ENCODE results near the gene USP35. TPM values are rescaled to one million over a fixed set of nuclear protein-coding genes. Genes with fewer than 3 reads are reported as not detected.

USP35 gene
- total RNA-seq: 6.6 and 8.9 TPM in 2 replicates

GRCh38 chr11:78188286-78189173, at the start of gene USP35, which contains the start of gene KCTD21:
USP35 (plus strand) TSS chr11:78188919; CDS start chr11:78196246, 7,327 bp downstream.
KCTD21 (minus strand) TSS chr11:78188626; CDS start chr11:78174554, 14,072 bp downstream.

DNA sequence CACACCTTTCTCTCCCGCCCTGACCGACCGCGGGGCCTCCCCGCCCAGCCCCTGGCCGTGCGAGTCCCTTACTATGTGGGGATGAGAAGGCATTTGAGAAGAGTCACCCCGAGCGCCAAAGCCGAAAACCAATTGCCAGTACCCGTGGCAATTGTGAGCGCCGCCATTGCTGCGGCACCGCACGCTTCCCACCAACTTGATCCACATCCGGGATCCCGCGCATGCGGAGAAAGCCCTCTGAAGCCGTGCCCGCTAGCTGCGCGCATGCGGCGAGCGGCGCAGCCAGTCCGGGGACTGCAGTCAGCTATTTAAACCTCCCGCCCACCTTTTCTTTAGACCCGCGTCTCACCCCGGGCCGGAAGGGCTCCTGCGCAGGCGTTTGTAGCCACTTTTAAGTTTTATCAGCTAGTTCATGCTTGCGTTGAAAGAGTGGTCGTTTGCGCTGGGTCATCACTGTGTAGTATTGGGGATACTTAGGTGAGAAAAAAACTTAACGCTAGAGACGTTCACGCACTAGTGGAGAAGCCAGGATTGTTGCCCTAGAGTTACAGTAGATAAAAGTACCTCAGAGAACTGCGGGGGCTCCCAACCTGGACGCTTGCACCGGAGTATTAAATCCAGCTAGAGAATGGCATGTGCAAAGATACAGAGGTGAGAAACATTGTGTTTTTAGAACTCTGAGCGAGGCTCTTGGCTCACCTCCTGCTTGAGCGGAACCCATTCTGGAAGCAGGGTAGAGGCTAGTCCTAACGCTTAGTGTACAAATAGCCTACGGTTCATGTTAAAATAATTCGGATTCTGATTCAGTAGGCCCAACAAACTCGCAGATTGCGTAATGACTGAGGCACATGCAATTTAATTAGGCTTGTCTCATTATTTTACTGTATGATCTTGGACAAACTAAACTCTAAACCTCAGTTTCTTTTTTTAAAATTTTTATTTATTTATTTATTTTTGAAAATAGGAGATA, 49.0 kb upstream of the USP35 start, which contains the start of gene ALG8:
TSS of gene ALG8 (minus strand) at position 205 of the 970 bp plus-strand sequence. CDS start at position 167, 38 bp downstream.

Other genes with a start within 250 kb of the USP35 start
- 52.9 and 59.5 TPM in 2 replicates for gene INTS4, start 194.3 kb upstream of the USP35 start, total RNA-seq
- gene KCTD14, start 165.6 kb upstream of the USP35 start, total RNA-seq: 1.1 and 1.2 TPM in 2 replicates
- gene THRSP, start 125.1 kb upstream of the USP35 start, total RNA-seq: not detected in 2 replicates
- 128 and 143 TPM in 2 replicates for gene NDUFC2, start 109.1 kb upstream of the USP35 start, total RNA-seq
- 44.3 and 51.9 TPM in 2 replicates for gene ALG8, start 49.3 kb upstream of the USP35 start, total RNA-seq
- 7.8 and 8.0 TPM in 2 replicates for gene KCTD21, start 293 bp upstream of the USP35 start, total RNA-seq
- gene GAB2, start 228.9 kb downstream of the USP35 start, total RNA-seq: 32.8 and 33.0 TPM in 2 replicates

Measured in thoracic aorta endothelial cell (primary cell).